Measurements from ENCODE around the gene TMX2. TPM values are rescaled to one million over a fixed set of nuclear protein-coding genes. Genes with fewer than 3 reads are reported as not detected.
A peak's percentile ranks its signal among the peaks of the same experiment; 100 is the strongest.
"Not testable (repeated sequence)": the region's sequence is repeated elsewhere in the genome, so short reads cannot be mapped to it uniquely, and the experiment has no call there.

Gene TMX2
- total and polyA plus RNA-seq, 2 donors (not counting 3 experiments of a cell fraction or from before 2014, with no cell fraction given), result 52.7 to 67.7 TPM

GRCh38 chr11:57713835-57714234 is 1.4 kb downstream of the TMX2 start:
- Histone ChIP-seq H2AFZ (ENCODE audit: low read depth, low read length) (no peak overlapping the region), H3K27me3 (ENCODE audit: control insufficient read depth in 2 of 2, insufficient read depth in 2 of 2, low read length in 2 of 2) (no peaks in the 10 kb centered on the region), H3K27ac (ENCODE audit: insufficient read depth, low read depth, low read length) (no peak overlapping the region), H3K9ac (replicated peaks; ENCODE audit: extremely low read depth, insufficient read depth, low read length) (no peak overlapping the region), H3K9me1 (replicated peaks; ENCODE audit: control insufficient read depth, extremely low read depth, insufficient read depth, low read length) (no peaks in the 10 kb centered on the region), H3K4me3 (replicated peaks in 1 of 3; ENCODE audit: insufficient read depth in 1 of 3, low read depth in 1 of 3, low read length in 3 of 3) (peak overlapping the region in 1 of 3 experiments; percentile 78), H3K4me2 (ENCODE audit: insufficient read depth, low read length) (peak overlapping the region; percentile 26), H3K36me3 (ENCODE audit: control insufficient read depth in 2 of 2, extremely low read depth in 1 of 2, insufficient read depth in 2 of 2, low read length in 2 of 2) (no peaks in the 10 kb centered on the region), H3K4me1 (ENCODE audit: control insufficient read depth, extremely low read depth, insufficient read depth, low read length) (peaks cover 18% of the 10 kb centered on the region), H4K20me1 (replicated peaks; ENCODE audit: control insufficient read depth, extremely low read depth, insufficient read depth, low read length) (no peaks in the 10 kb centered on the region), H3K9me3 (replicated peaks; ENCODE audit: control insufficient read depth, insufficient read depth, low read length) (no peaks in the 10 kb centered on the region), H3K79me2 (ENCODE audit: control insufficient read depth, insufficient read depth, low read length) (peaks cover 46% of the 10 kb centered on the region)
- no peak for FAIRE-seq
- DNase-seq (ENCODE audit: low read depth, low spot score), result no peak
- intact Hi-C loops (cut with micrococcal nuclease), result loop anchor here (2.0 kb wide), 2 partner anchors 289 to 865 kb away; partner anchors contain the start of gene ZFP91
- TF ChIP-seq MYC (IDR thresholded peaks at IDR 0.05; ENCODE audit: low read depth, low read length) (no peak), FOS (IDR thresholded peaks at IDR 0.05; ENCODE audit: borderline replicate concordance, insufficient read depth, low read length) (no peak), MAX (IDR thresholded peaks at IDR 0.05; ENCODE audit: insufficient read depth, insufficient read length) (no peak), JUN (IDR thresholded peaks at IDR 0.05; ENCODE audit: borderline replicate concordance, insufficient read depth, insufficient read length, low read depth) (no peak), POLR2A (IDR thresholded peaks at IDR 0.05; ENCODE audit: low read depth, low read length) (no peak), POLR2AphosphoS5 (IDR thresholded peaks at IDR 0.05; ENCODE audit: insufficient read depth, low read depth, low read length) (no peak), CTCF (IDR thresholded peaks at IDR 0.05; ENCODE audit: extremely low read depth in 1 of 2, insufficient read depth in 1 of 2, low read depth in 1 of 2, low read length in 2 of 2) (no peak), EZH2 (IDR thresholded peaks at IDR 0.05; ENCODE audit: borderline replicate concordance, low read depth, low read length, severe bottlenecking) (no peak)
- POLR2A ChIA-PET, result no interaction called here
- dilution Hi-C loops (cut with MboI; ENCODE audit: extremely low pct_ligation_motif_present, low sequenced_read_pairs), result no loop called here
- CTCF ChIA-PET, result interaction anchor here (1.0 to 2.7 kb wide), 3 partner anchors 28 to 87 kb away, joined by 4 to 11 read pairs (median 5); partner anchors contain the start of gene SELENOH
- no TSS peak for BruUV-seq (replicated peaks)

- H3K9me1 ChIP-seq (replicated peaks; ENCODE audit: control insufficient read depth, extremely low read depth, insufficient read depth, low read length); H2AFZ ChIP-seq (ENCODE audit: low read depth, low read length); DNase-seq (ENCODE audit: low read depth, low spot score); dilution Hi-C loops (cut with MboI; ENCODE audit: extremely low pct_ligation_motif_present, low sequenced_read_pairs); CTCF ChIA-PET; POLR2A ChIA-PET; H3K36me3 ChIP-seq (ENCODE audit: control insufficient read depth in 2 of 2, extremely low read depth in 1 of 2, insufficient read depth in 2 of 2, low read length in 2 of 2); BruUV-seq (replicated peaks); H3K27ac ChIP-seq (ENCODE audit: insufficient read depth, low read depth, low read length); FAIRE-seq; H3K9me3 ChIP-seq (replicated peaks; ENCODE audit: control insufficient read depth, insufficient read depth, low read length); H4K20me1 ChIP-seq (replicated peaks; ENCODE audit: control insufficient read depth, extremely low read depth, insufficient read depth, low read length); H3K9ac ChIP-seq (replicated peaks; ENCODE audit: extremely low read depth, insufficient read depth, low read length); intact Hi-C loops (cut with micrococcal nuclease); H3K27me3 ChIP-seq (ENCODE audit: control insufficient read depth in 2 of 2, insufficient read depth in 2 of 2, low read length in 2 of 2); H3K4me2 ChIP-seq (ENCODE audit: insufficient read depth, low read length); H3K4me3 ChIP-seq (replicated peaks in 1 of 3; ENCODE audit: insufficient read depth in 1 of 3, low read depth in 1 of 3, low read length in 3 of 3): not testable (repeated sequence)
- H3K79me2 ChIP-seq (ENCODE audit: control insufficient read depth, insufficient read depth, low read length), result peaks cover 50% of the 10 kb centered on the region
- peaks cover 13% of the 10 kb centered on the region for H3K4me1 ChIP-seq (ENCODE audit: control insufficient read depth, extremely low read depth, insufficient read depth, low read length)
These were observed 4.3 kb downstream of the TMX2 start for GRCh38 chr11:57716726-57717125.
